GM12873 (cell line): Measurements from ENCODE around the gene STIP1.

ENCODE experiments used
- CTCF ChIP-seq: IDR thresholded peaks from 2 replicates; pipeline ENCODE4 v1.5.1; 2012; ENCODE audit warnings: low read depth, mild to moderate bottlenecking, moderate library complexity, low read length, control low read depth; ENCODE audit not compliant: insufficient read depth; ENCODE audit errors: missing control alignments

Gene STIP1

GRCh38 chr11:64196626-64197025, 10.7 kb downstream of the STIP1 start:
- no peak for TF ChIP-seq CTCF

GRCh38 chr11:64198511-64198910, 12.5 kb downstream of the STIP1 start:
- TF ChIP-seq CTCF: no peak

GRCh38 chr11:64201543-64201942, 15.6 kb downstream of the STIP1 start:
- TF ChIP-seq CTCF: no peak

DNA sequence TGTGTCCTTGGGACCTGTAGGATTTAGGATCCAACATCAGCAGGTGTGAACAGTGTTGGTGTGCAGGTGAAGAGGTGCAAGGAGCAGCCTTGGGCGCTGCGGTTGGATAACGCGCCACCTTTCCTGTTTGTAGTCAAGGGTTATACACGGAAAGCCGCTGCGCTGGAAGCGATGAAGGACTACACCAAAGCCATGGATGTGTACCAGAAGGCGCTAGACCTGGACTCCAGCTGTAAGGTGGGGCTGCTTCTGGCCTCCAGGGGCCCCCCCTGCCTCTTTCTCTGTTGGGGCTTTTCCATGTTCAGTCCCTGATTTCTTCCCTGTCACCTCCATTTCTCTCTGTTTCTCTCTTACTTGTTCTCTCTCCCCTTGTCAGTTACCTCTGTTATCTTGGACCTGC, 17.0 kb downstream of the STIP1 start:
- TF ChIP-seq CTCF: no peak

- TF ChIP-seq CTCF: no peak
Observed at GRCh38 chr11:64203421-64204079, 17.6 kb downstream of the STIP1 start.

DNA sequence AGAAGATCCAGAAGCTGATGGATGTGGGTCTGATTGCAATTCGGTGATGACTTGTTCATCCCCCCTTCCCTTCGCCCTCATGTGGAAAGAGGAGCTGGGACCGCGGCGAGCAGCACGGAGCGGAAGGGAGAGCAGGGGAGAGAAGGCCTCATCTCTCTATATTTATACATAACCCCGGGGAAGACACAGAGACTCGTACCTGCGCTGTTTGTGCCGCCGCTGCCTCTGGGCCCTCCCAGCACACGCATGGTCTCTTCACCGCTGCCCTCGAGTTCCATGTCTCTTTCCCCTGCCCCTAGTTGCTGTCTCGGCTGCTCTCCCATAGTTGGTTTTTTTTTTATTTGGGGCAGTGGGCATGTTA, 18.1 kb downstream of the STIP1 start:
- no peak for TF ChIP-seq CTCF

DNA sequence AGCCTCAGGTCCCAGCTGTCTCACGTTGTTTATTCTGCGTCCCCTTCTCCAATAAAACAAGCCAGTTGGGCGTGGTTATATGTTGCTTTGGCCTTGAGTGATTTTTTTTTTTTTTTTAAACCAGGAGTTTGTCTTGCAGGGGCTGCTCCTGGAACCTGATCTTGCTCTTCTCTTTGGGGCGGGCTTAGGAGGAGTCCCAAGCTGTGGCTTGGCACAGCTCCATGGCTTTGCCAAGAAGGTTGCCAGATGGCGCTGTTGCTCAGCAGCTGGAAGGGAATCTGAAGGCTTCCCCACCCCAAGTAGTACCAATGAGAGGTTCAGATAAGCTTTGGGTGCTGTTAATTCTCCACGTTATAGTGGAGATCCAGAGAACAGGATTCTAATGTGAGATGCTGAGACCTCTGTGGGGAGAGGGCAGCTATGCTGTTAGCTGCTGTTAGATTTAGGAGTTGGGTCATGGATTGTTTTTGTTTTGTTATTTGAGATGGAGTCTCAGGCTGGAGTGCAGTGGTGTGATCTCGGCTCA, 18.6 kb downstream of the STIP1 start:
- peak; percentile 78 for TF ChIP-seq CTCF
